NCI-H128 (cell line): ENCODE measurements around the gene CCDC187.

Source experiments
- DNase-seq: peaks from one replicate; lab custom pipeline; 2025; ENCODE audit not compliant: unreplicated experiment; lab: John Stamatoyannopoulos, UW

The CCDC187 gene

DNA sequence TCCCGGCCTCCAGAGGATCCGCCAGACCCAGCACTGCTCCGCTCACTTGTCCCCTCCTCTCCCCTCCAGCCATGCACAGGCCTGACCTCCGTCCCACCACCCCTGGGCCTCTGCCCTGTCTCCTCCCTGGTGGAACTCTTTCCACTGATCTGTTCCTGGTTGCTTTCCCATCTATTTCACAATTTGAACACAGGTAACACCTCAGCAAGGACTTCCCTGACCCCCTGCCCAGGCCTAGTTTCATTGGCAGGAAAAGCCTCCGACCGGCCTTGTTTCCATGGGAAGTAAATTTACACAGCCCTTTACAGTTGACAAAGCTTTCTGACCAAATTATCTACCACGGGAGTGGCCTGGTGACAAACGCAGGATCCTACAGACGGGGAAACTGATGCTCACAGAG is 73.1 kb downstream of the CCDC187 start:
- no peak for DNase-seq

DNA sequence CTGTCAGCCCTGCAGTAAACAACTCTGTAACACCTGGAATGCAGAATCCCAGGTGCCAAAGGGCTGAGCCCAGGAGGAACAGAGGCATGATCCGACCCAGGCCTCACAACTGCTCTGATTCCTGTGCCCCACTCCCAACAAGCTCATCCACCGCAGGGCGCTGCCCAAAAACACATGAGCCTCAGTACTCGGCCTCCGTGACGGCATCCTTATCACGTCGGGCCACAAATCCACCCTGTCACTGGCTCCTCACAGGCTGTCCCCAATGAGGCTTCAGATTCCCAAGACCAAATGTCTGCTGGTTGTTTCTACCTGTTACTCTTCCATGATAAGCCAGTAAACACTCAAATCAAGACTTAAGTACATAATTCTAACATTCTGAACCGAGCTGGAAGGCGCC is 73.5 kb downstream of the CCDC187 start:
- no peak for DNase-seq

DNA sequence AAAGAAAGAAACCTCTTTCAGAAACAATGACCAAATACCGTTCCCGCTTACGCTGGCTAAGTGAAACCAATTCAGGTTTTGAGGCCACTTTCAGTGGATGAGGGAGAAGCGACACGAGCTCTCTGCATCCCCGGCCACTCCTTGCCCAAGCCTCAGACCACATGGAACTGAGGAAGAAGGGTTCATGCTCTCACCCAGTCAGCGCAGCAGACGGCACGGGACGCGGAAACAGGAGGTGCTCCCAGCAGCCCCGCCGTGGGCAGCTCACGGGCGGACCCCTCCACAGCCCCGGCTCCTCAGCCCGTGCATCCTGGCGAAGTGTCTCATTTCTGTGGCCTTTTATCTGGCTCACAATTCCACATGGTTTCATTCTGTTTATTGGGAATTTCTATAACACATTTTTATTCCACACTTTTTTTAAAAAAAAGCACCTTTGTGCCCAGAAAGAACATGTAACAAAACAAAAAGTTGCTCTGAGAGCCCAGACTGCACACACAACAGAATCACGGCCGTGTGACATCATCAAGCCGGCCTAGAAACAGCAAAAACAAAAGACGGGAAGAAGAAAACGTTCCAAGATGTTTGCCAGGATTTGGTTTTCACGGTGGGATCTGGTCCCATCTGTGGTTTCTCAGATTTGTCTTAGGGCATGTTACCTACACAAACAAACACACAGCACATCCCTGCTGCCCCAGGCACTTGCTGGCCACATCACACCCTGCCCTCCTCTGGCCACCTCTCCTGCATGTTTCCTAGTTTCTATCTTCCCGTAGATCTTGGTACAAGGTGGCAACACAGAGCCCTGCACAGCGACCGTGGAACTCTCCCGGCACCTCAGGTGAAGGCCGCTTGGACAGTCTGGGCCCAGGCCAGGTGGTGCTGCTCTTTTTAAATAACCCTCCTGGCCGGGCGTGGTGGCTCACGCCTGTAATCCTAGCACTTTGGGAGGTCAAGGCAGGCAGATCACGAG is 74.5 kb downstream of the CCDC187 start:
- DNase-seq: no peak

DNA sequence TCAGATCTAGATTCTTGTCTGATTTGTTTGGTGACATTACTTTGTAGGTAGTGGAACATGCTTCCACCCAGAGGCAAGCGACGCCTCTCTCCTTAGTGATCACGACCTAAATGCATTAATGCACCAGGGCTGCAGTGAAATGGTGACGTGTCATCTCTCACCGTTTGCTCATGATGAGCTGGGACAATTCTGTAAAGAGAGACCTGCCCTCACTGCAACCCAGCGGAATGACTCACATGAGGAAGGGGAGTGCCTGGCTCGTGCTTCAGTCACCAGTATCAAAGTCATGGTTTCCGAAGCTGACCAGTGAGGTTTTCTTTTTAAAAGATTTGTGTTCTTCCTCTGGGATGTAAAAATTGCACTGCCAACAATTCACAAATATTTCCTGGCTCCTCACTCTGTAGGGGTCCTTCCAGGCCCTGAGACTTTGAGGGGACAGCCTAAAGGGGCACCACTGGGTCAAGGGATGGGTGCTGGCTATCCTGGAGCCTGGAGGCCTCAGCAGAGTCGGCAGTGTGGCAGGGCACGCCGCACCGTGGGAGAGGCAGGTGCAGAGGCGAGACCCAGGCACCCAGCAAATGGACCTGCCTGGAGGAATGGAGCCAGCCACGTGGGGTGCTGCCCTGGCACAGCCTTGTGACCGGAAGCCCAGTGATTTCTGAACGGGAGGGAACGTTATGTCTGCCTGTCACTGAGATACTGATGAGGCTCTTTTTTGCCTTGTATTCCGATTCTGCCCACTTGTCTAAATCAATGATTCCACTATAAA is 75.6 kb downstream of the CCDC187 start:
- no peak for DNase-seq

DNA sequence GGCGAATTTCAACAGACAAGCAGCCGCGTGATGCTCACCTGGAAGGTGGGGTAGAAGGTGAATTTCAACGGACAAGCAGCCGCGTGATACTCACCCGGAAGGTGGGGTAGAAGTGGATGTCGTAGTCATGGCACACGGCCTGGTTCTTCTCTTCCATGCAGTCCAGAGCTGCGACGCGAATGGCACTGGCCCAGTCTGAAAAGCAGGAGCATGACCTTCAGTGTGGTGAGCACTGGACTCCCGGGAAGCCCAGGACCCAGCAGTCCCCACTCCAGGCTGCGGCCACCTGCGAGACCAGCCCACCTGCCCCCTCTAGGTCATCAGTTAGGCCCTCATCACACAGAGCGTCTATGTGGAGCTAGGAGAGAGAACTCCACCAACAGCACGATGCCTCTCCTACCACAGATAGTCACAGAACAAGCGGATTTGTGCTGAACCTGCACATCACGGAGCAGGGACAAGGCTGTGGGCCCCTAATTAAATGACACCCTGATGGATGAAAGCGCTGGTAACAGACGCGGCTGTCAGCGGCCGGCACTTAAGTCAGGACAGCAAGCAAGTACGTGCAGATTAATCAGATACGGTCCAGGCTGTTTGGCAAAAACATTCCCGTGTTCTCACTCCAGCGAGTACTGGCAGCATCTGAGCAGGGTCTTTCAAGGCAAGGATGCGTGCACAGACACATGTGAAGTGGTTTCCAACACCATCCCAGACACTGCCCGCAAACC is 77.0 kb downstream of the CCDC187 start:
- no peak for DNase-seq

DNA sequence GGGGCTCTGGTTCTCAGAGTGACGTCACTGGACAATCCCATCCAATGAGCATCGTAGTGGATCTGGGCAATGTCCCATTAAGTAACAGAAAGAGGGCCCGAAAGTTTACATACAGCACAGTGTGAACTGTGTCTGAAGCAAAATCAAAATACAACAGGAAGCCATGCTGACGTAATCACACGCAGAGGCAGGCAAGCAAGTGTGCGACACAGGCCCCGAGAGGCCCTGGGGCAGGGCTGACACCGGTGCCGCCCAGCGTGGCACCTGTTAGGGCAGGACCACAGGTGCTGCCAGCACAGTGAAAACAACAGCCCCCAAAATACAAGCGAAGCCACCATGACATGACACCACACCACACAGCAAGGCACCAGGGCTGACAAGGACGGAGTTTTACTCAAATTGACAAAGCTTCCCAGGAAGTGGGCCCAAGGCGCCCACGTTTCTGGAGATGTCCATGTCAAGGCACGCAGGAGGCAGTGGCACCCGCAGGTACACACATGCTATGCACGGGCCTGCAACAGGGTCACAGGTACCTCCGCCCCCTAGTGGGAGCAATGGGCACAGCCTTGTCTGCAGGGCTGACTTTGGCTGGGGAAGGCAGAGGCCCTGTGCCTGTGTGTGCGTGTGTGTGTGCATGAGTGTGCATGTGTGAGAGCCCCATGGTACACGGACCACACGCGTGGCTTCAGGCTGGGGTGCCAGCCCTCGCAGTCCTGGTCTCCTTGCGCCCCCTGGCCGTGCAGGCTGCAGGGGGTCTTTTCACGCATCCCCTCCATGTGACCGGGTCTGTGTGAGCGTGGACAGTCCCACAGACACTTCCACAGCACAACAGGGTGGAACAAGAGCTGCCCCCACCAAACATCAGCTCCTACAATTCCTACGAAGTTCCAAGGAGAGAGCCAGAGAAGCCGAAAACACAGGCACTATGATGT is 77.9 kb downstream of the CCDC187 start:
- no peak for DNase-seq

DNA sequence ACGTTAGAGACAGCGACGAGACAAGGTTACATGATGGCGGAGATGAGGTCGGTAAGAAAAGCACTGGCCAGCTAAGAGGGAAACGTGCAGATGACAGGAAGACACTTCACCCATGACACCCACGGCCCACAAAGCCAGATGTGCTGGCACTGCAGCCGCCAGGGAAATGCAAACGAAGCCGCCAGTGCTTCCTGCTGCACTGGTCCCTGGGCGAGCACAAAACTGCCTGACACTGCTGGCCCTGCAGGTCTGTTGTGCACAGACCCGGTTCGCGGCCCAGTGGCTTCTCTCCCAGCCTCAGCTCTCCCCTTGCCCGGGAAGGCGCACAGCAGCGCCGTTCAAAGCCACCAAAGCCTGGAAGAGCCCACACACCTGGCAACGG is 78.5 kb downstream of the CCDC187 start:
- DNase-seq: no peak

DNA sequence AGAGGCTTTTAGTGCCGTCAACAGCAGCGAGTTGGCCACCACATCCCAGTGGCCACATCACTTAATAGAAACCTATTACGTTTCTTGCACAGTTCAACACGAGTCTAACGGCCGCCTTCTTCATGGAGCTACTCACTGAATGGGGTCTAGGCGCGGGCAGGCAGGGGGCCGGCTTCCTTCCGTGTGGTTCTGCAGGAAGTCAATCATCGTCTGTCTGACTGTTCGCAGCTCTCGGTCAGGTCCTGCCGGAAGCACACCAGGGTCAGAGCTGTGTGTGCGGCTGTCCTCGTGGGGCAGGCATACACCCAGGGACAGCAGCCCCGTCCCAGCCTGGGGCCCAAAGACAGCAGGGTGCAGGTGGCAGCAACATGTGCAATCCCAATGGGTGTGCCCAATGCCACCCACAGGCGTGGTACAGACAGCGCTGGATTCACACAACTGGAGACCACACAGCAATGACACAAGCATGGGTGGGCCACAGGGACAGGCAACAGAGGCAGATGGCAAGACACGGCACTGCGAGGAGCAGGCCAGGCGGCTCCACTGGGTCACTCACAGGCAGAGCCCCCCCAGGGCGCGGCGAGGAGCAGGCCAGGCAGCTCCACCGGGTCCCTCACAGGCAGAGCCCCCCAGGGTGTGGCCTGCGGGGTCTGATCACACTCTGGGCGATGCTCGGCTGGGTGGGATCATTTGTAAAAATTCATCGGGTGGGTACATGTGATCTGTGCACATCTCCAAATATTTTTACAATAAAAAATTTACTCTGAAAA is 79.8 kb downstream of the CCDC187 start:
- DNase-seq: no peak

DNA sequence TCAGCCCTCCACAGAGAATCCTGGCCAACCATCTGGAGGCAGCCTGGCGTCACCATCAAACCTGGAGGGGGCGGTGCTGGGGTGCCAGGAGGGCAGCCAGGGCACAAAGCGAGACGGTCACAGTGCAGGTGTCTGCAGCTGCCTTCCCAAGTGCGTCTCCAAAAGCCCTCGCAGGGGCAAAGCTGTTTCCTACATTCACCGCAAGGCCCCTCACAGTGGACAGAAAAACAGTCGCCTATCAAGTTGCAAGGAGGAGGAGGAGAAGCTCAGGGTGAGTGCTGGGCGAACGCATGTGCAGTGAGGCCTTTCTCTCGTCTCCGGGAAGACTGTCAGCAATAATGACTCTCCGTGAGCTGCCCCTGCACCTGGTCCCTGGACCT is 81.0 kb downstream of the CCDC187 start:
- DNase-seq: no peak

DNA sequence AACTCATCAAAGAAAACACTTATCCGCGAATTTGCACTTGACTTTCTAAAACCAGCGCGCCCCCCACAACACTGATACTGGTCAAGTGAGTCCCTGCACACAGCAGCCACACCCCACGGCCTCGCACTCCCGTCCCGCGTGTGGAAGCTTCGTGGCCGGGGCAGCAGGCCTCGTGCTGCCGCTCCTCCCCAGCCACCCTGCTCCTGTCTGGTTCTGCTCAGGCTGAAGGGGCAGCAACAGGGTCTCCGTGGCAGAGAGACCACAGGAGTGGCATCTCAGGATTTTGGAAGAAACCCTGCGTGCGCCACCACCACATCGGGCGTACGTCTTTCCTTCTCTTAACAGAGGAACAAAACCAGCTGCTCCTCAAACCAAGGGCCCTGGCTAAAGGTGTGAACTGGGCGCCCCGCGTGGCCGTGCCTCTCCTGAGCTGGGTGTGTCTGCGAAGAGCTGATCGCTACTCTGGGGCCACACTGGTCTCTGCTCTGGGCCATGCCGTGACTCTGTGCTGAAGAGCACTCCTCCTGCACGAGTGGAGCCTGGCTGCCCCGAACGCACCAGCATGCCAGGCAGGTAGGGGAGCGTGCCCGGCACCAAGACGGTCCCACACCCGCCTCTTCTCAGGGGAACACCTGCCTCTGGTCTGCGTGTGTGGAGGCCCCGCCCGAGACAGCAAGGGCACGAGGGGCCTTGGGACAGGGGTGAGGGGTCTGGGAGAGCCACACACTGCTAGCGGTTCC is 81.6 kb downstream of the CCDC187 start:
- no peak for DNase-seq

DNA sequence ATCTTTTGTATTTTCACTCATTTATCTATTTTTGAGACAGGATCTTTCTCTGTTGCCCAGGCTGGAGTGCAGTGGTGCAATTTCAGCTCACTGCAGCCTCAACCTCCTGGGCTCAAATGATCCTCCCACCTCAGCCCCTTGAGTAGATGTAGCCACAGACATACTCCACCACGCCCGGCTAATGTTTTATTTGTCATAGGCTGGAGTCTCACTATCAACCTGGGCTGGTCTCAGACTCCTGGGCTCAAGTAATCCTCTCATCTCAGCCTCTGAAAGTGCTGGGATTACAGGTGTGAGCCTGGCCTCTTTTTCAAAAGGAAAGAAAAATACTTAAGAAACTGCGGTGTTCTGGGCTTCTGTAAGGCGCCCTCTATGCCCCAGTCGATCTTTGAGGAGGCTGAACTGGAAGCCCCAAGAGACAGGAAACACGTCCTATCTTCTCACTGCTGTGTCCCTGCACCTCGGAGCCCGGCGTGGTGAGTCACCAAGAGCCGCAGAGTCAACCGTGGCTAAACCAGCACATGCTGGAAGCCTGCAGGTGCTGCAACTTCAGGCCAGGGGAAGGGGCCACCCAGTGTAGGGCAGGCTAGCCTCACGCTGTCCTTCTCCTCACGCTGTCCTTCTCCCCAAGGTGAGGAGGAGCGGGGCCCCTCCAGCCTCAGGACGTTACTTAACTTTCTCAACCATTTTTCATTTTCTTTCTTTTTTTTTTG is 83.7 kb downstream of the CCDC187 start:
- DNase-seq: no peak

DNA sequence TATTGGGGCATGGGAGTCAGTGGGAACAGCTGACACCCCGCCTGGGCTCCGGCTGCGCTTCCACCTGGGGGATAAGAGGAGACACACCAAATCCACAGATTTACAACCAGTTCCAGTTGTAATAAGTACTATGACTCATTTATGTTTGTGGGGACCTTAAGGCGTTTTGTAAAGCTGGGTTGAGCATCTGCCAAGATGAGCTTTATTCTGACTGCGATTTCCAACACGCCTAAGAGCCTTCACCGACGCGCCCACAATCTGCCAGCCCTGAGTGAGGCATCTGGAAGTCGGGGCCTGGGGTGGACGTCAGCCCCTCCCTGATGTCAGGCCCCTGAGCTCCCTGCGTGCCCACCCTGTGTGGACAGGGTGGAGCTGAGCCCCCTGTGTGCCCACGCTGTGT is 84.6 kb downstream of the CCDC187 start:
- no peak for DNase-seq

DNA sequence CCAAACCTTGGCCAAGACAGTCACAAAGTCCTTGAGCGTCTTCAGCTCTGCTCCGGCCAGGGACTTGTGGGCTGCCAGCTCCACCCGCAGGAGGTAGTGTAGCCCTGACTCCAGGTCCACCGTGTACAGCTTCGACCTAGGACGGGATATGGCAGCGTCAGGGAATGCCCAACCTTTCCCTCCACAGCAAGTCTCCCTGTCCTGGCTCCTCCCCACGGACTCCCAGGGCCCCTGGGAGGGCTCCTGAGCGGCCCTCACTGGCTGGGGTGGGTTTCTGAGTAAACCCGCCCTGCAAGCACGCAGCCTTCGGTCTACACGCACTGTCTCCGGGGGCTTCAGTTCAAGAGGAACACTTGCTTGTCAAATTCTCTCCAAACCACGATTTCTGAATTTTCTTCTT is 85.2 kb downstream of the CCDC187 start:
- no peak for DNase-seq

DNA sequence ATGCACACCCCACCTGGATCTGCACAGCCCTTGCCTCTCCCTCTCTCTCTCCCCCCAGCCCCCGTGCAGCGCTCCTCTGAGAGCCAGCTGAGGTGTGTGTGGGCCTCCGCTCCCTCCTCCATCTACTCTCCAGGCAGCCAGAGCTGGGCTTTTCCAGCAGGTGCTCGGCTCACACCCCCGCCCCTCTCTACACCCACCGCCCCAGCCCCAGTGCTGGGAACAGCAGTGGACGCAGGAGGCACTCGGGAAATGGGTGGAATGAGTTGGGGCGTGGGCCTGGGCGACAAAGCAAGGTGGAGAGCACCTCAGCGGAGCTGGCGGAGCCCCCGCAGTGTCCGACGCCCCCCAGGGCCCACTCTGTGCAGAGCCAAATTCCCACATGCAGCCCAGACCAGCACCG is 85.6 kb downstream of the CCDC187 start:
- no peak for DNase-seq

DNA sequence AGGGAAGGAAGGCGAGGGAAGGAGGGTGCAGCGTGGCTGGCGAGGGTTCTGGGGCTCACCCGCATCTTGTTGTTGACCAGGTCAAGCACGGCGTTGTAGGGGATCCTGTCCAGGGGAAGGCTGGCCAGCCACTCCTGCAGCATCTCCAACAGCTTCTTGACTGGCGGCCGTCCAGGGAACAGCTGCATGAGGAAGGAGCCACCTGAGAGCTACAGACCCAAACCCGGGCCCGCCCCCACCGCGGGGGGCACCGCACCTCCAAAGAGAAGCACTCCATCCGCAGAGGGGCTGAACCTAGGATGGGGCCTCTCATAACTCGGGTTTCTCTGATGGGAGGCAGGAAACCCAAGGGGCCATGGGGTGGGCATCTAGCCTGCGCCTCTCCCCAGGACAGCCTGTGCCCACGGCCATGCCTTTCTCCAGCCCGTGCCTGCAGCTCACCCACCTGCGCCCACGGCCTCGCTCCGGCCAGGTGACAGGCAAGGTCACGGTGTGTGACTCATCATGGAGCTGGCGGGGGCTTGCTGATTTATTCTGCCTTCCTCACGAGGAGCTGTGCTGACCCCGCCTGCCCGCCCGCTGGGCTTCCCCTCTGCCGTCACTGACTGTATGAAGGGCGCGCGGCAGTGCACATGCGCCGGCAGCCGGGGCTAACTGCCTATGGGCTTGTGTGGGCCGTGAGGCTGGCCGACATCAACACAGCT is 87.2 kb downstream of the CCDC187 start:
- no peak for DNase-seq

DNA sequence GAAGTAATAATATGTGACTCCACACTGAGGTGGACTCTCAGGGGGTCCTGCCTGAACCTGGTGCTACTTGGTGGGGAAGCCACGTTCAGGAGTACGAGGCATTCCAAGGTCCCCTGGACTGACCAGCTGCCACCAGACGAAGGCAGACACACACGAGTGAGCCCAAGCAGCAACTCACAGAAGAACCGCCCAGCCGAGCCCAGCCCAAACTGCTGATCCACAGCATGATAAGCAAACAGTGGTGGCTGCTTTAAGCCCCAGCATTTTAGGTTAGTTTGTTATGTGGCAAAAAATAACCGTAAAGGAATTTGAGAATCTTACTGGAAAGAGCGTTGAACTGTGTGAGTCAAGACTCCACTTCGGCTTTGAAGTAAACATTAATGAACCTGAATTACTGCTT is 90.2 kb downstream of the CCDC187 start:
- DNase-seq: no peak

DNA sequence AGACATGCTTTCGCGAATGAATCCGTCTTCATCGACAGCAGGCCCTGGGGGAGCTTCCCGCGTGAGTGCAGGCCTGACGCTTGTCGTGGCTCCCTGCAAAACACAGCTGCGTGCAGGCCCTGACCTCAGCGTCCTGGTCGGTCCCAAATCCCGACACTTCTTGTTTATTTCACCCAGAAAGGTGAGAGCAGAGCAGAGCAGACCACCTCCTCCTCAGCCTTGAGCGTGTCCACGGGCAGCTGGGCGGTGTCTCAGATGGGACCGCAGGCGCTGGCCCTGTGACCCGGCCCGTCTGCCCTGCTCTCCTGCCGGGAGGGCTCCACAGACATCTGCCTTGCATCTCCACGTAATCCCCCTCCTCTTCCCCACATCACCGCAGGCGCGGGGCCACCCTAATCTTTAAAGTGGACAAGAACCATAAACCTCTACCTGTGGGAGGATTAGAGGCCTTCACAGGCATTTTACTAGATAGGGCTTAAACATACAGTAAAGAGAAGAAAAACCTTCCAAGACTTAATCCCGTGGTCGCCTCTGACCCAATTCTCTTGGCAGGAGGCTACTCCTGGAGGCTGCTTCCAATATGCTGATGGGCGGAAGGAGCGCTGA is 91.4 kb downstream of the CCDC187 start:
- DNase-seq: no peak
